Osteocyte (in vitro differentiated cells): ENCODE measurements around the gene POLD4. TPM values are rescaled to one million over a fixed set of nuclear protein-coding genes. Genes with fewer than 3 reads are reported as not detected.
"Not testable (repeated sequence)": the region's sequence is repeated elsewhere in the genome, so short reads cannot be mapped to it uniquely, and the experiment has no call there.

Experiments used
- DNase-seq: peaks from one replicate; pipeline ENCODE4 v3.0.0; 2021; ENCODE audit warnings: mixed read lengths; ENCODE audit not compliant: unreplicated experiment; ENCODE audit errors: extremely low spot score
- H3K27ac Mint-ChIP-seq: one replicate; pipeline ENCODE4 v1.8.0; 2021; ENCODE audit warnings: mild to moderate bottlenecking, mixed read lengths; ENCODE audit not compliant: unreplicated experiment
- H3K27me3 Mint-ChIP-seq: one replicate; pipeline ENCODE4 v1.8.0; 2021; ENCODE audit warnings: mixed read lengths; ENCODE audit not compliant: unreplicated experiment
- H3K36me3 Mint-ChIP-seq: one replicate; pipeline ENCODE4 v1.8.0; 2021; ENCODE audit warnings: mixed read lengths; ENCODE audit not compliant: unreplicated experiment
- H3K4me1 Mint-ChIP-seq: one replicate; pipeline ENCODE4 v1.8.0; 2021; ENCODE audit warnings: mixed read lengths; ENCODE audit not compliant: unreplicated experiment
- H3K4me3 Mint-ChIP-seq: one replicate; pipeline ENCODE4 v1.8.0; 2021; ENCODE audit warnings: mild to moderate bottlenecking, moderate library complexity, mixed read lengths; ENCODE audit not compliant: unreplicated experiment
- H3K9me3 Mint-ChIP-seq: one replicate; pipeline ENCODE4 v1.8.0; 2021; ENCODE audit warnings: mixed read lengths; ENCODE audit not compliant: unreplicated experiment
- CTCF ChIP-seq: fragments of 200-600 bp; sonication (generic); IDR thresholded peaks from 2 replicates; pipeline ENCODE4 v1.5.0; 2021; ENCODE audit warnings: antibody characterized with exemption, mild to moderate bottlenecking, moderate library complexity
- long read RNA-seq: library from polyadenylated mRNA; unstranded; transcript quantifications from one replicate; pipeline ENCODE4 v2.0.0, GENCODE V29; 2021
- total RNA-seq: library from RNA; stranded (reverse); gene quantifications from 2 replicates; pipeline ENCODE4 v1.2.1, GENCODE V29; 2021

The POLD4 gene
- 53.2 and 64.0 TPM in 2 replicates for total RNA-seq
- long read RNA-seq, partial matches to known transcripts: 0 of 13 reads
- long read RNA-seq, other reads (novel, unspliced or antisense): 1 of 13 reads

GRCh38 chr11:67353317-67354074 is at the start of gene POLD4:
Gene POLD4, minus strand, starts transcription at chr11:67353546. Its CDS starts 147 bp downstream, at chr11:67353399.
- Mint-ChIP-seq H3K4me3 (peak within 1 kb of the TSS; percentile 97), H3K27me3 (no peaks in the 10 kb centered on the region), H3K4me1 (peaks cover 70% of the 10 kb centered on the region), H3K27ac (peak within 1 kb of the TSS; percentile 99), H3K36me3 (no peaks in the 10 kb centered on the region), H3K9me3 (no peaks in the 10 kb centered on the region)
- TF ChIP-seq CTCF: no peak
- peak; percentile 99 for DNase-seq

- H3K4me3 Mint-ChIP-seq, H3K36me3 Mint-ChIP-seq, H3K27ac Mint-ChIP-seq, DNase-seq, H3K27me3 Mint-ChIP-seq, H3K9me3 Mint-ChIP-seq: not testable (repeated sequence)
- H3K4me1 Mint-ChIP-seq: peaks cover 18% of the 10 kb centered on the region
These were observed 49.7 kb upstream of the POLD4 start for GRCh38 chr11:67403085-67403484.

- DNase-seq, H3K27me3 Mint-ChIP-seq, H3K9me3 Mint-ChIP-seq, H3K36me3 Mint-ChIP-seq: not testable (repeated sequence)
- Mint-ChIP-seq H3K4me3 (peak overlapping the region; percentile 35), H3K4me1 (peaks cover 18% of the 10 kb centered on the region), H3K27ac (peak overlapping the region; percentile 84)
These were observed 49.0 kb upstream of the POLD4 start for GRCh38 chr11:67402192-67402839.

- TF ChIP-seq CTCF: peak; percentile 65
These were observed 48.3 kb upstream of the POLD4 start, which contains the start of gene PPP1CA for GRCh38 chr11:67401495-67402191. Gene PPP1CA, minus strand, starts transcription at chr11:67401858. Its CDS starts 76 bp downstream, at chr11:67401782.

GRCh38 chr11:67400942-67401494 is 47.7 kb upstream of the POLD4 start:
- no peak for DNase-seq
- H3K9me3 Mint-ChIP-seq: no peaks in the 10 kb centered on the region
- peak overlapping the region; percentile 65 for H3K27ac Mint-ChIP-seq
- peaks cover 21% of the 10 kb centered on the region for H3K4me1 Mint-ChIP-seq
- TF ChIP-seq CTCF: no peak
- peak overlapping the region; percentile 78 for H3K4me3 Mint-ChIP-seq
- H3K36me3 Mint-ChIP-seq: peaks cover 14% of the 10 kb centered on the region
- no peaks in the 10 kb centered on the region for H3K27me3 Mint-ChIP-seq

More at GRCh38 chr11:67401495-67402191, 48.3 kb upstream of the POLD4 start, which contains the start of gene PPP1CA:
- Mint-ChIP-seq H3K27me3 (no peaks in the 10 kb centered on the region), H3K36me3 (peaks cover 14% of the 10 kb centered on the region), H3K9me3 (no peaks in the 10 kb centered on the region), H3K4me1 (peaks cover 21% of the 10 kb centered on the region), H3K4me3 (peak within 1 kb of the TSS; percentile 78), H3K27ac (peak within 1 kb of the TSS; percentile 84)
- peak; percentile 98 for DNase-seq
